Muscle layer of colon (tissue), 2 donors: ENCODE measurements around the gene DEXI.

Experiments used
- H3K27ac ChIP-seq: one replicate; pipeline ENCODE4 v1.7.0; 2013; ENCODE audit warnings: low read depth, mild to moderate bottlenecking, low read length, moderate library complexity
- H3K27me3 ChIP-seq, 2 donors: one replicate each; pipeline ENCODE4 v1.7.0; 2013; ENCODE audit warnings: low read length in 2 of 2, mild to moderate bottlenecking in 2 of 2; ENCODE audit not compliant: insufficient read depth in 2 of 2, control insufficient read depth in 1 of 2
- H3K36me3 ChIP-seq: one replicate; pipeline ENCODE4 v1.7.0; 2013; ENCODE audit warnings: mild to moderate bottlenecking, low read length; ENCODE audit not compliant: insufficient read depth
- H3K4me1 ChIP-seq: one replicate; pipeline ENCODE4 v1.7.0; 2013; ENCODE audit warnings: mild to moderate bottlenecking, low read length; ENCODE audit not compliant: insufficient read depth
- H3K4me3 ChIP-seq, 2 donors: one replicate each; pipeline ENCODE4 v1.7.0; 2013; ENCODE audit warnings: low read length in 2 of 2, low read depth in 1 of 2, mild to moderate bottlenecking in 1 of 2, moderate library complexity in 1 of 2
- H3K9ac ChIP-seq: one replicate; pipeline ENCODE4 v1.7.0; 2013; ENCODE audit warnings: low read length
- H3K9me3 ChIP-seq: one replicate; pipeline ENCODE4 v1.7.0; 2013; ENCODE audit warnings: mild to moderate bottlenecking, low read length
- donor health status: abdominal sarcoma.
- donor health status: Adenocarcinoma of cecum.

The DEXI gene

GRCh38 chr16:10879681-10880589 is 62.3 kb downstream of the DEXI start:
- Histone ChIP-seq H3K4me3 (peak overlapping the region; percentile 58 to 75), H3K36me3 (no peaks in the 10 kb centered on the region), H3K27me3 (peaks cover 0 to 27% of the 10 kb centered on the region in 2 donors), H3K4me1 (peaks cover 5% of the 10 kb centered on the region), H3K9ac (no peak overlapping the region), H3K27ac (no peak overlapping the region), H3K9me3 (no peaks in the 10 kb centered on the region)
